NT2/D1 (cell line): ENCODE measurements around the gene TMEM119.
"Not testable (repeated sequence)": the region's sequence is repeated elsewhere in the genome, so short reads cannot be mapped to it uniquely, and the experiment has no call there.

Source experiments
- DNase-seq: peaks from one replicate; pipeline ENCODE4 v3.0.0-alpha.2; 2011; ENCODE audit warnings: low read depth, low spot score
- H3K27me3 ChIP-seq: 2 replicates; pipeline ENCODE4 v1.6.0; 2011; ENCODE audit warnings: mild to moderate bottlenecking; ENCODE audit not compliant: insufficient read length, insufficient read depth
- H3K36me3 ChIP-seq: 2 replicates; pipeline ENCODE4 v1.6.1; 2011; ENCODE audit warnings: mild to moderate bottlenecking, low read length, mixed read lengths; ENCODE audit not compliant: insufficient read depth, insufficient read length
- H3K4me1 ChIP-seq: 2 replicates; pipeline ENCODE4 v1.5.1; 2011; ENCODE audit not compliant: insufficient read depth, insufficient read length
- H3K4me3 ChIP-seq: 2 replicates; pipeline ENCODE4 v1.5.1; 2011; ENCODE audit warnings: low read depth; ENCODE audit not compliant: insufficient read length
- H3K9ac ChIP-seq: 2 replicates; pipeline ENCODE4 v1.6.0; 2011; ENCODE audit warnings: low read depth; ENCODE audit not compliant: insufficient read length
- H3K9me3 ChIP-seq: 2 replicates; pipeline ENCODE4 v1.5.1; 2011; ENCODE audit warnings: mild to moderate bottlenecking, low read length; ENCODE audit not compliant: insufficient read depth
- SUZ12 ChIP-seq: IDR thresholded peaks from 2 replicates; pipeline ENCODE4 v1.6.1; 2011; ENCODE audit not compliant: insufficient read length, insufficient read depth; ENCODE audit errors: extremely low read depth
- YY1 ChIP-seq: IDR thresholded peaks from 2 replicates; pipeline ENCODE4 v1.6.1; 2011; ENCODE audit not compliant: insufficient read length, insufficient read depth
- ZNF274 ChIP-seq: IDR thresholded peaks from 2 replicates; pipeline ENCODE4 v1.6.1; 2011; ENCODE audit warnings: mild to moderate bottlenecking, low read depth, low read length

The TMEM119 gene

DNA sequence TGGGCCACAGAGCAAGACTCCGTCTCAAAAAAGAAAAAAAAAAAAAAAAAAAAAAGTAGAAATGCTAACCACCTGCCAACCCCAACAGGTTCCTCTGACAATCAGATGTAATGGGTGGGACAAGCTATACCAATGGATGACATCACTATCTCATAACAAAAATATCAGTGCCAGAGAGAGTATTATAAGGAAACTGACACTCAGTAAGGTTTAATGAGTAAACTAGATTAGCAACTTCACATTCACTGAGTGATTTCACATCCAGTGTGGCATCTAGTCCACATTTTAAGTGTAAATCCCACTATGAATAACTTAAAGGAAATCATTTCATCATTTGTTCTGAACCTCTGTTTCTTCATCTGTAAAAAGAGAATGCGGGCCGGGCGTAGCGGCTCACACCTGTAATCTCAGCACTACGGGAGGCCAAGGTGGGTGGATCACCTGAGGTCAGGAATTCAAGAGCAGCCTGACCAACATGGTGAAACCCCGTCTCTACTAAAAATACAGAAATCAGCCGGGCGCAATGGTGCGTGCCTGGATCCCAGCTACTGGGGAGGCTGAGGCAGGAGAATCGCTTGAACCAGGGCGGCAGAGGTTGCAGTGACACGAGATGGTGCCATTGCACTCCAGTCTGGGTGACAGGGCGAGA is 38.8 kb downstream of the TMEM119 start:
- Histone ChIP-seq H3K9ac (no peak overlapping the region), H3K36me3 (peaks cover 53% of the 10 kb centered on the region), H3K9me3 (no peaks in the 10 kb centered on the region), H3K27me3 (no peaks in the 10 kb centered on the region), H3K4me1 (peaks cover 5% of the 10 kb centered on the region), H3K4me3 (no peak overlapping the region)
- no peak for DNase-seq
- TF ChIP-seq YY1: no peak
- no peak for TF ChIP-seq SUZ12
- TF ChIP-seq ZNF274: no peak

- H3K36me3 ChIP-seq: peaks cover 54% of the 10 kb centered on the region
- H3K4me3 ChIP-seq, DNase-seq, H3K27me3 ChIP-seq, H3K9me3 ChIP-seq, H3K9ac ChIP-seq, H3K4me1 ChIP-seq: not testable (repeated sequence)
These were observed 42.5 kb downstream of the TMEM119 start for GRCh38 chr12:108555383-108555782.

DNA sequence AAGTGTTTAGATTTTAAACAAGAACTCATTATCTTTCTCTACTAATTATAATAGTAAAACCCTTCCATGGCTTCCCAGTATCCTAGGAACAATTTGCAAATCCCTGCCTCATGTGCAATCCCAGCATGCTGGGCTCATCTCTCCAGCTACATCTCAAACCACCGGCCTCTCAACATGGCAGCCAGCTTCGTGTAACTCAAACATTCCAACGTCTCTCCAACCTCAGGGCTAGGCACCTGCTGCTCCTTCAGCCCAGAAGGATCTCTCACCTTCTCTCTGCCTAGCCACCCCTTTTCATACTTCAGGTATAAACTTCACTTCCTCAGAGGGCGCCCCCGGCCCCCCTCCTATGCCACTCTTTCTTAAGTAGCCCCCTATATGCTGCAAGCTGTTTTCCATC is 44.1 kb downstream of the TMEM119 start:
- no peak for DNase-seq
- H3K4me1 ChIP-seq: peaks cover 5% of the 10 kb centered on the region
- no peaks in the 10 kb centered on the region for H3K27me3 ChIP-seq
- H3K9ac ChIP-seq: no peak overlapping the region
- H3K9me3 ChIP-seq: no peaks in the 10 kb centered on the region
- H3K36me3 ChIP-seq: peaks cover 46% of the 10 kb centered on the region
- no peak overlapping the region for H3K4me3 ChIP-seq
- TF ChIP-seq YY1 (no peak), ZNF274 (no peak), SUZ12 (no peak)

DNA sequence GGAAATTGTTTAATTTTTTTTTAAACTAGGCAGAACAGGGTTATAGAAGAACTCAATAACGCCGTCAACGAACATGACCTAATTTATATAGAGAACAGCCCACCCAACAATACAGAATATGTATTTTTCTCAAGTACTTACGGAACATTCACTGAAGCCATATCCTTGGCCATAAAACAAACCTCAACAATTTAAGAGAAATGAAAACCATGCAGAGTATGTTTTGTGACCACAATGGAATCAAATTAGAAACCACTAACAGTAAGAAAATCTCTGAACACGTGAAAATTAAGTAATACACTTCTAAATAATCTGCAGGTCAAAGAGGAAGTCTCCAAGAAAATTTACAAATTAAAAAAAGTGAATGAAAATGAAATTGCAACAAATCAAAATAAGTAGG is 46.3 kb downstream of the TMEM119 start:
- DNase-seq: no peak
- H3K4me1 ChIP-seq: no peaks in the 10 kb centered on the region
- no peak overlapping the region for H3K4me3 ChIP-seq
- H3K36me3 ChIP-seq: peaks cover 49% of the 10 kb centered on the region
- no peak overlapping the region for H3K9ac ChIP-seq
- H3K9me3 ChIP-seq: no peaks in the 10 kb centered on the region
- no peaks in the 10 kb centered on the region for H3K27me3 ChIP-seq
- no peak for TF ChIP-seq SUZ12
- no peak for TF ChIP-seq YY1
- TF ChIP-seq ZNF274: no peak

DNA sequence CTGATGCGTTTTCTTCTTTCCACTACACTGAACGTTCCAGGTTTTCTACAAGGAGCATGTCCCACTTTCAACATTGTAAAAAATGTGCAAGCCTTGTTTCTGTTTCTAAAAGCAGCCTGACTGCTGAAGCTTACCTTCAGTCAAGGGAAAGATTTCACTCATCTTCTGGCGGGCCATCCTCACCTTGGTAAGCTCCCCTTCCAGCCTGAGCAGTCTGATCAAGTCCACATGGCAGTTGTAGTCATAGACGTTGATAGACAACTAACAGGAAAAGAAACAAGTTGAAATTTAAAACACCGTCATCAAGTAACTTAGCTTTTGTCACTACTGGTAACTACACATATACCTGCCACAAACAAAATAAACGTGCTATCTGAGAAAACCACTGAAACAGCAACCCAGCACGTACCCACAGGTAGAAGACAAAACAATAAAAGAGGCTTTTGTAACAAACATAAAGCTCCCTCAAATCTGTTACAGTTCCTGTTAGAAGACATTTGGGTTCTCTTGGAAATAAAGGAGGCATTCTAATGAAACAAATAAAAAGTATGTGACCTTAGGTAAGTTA is 48.8 kb downstream of the TMEM119 start:
- peaks cover 59% of the 10 kb centered on the region for H3K36me3 ChIP-seq
- no peaks in the 10 kb centered on the region for H3K9me3 ChIP-seq
- TF ChIP-seq SUZ12 (no peak), YY1 (no peak), ZNF274 (no peak)
- H3K4me3 ChIP-seq: no peak overlapping the region
- no peak for DNase-seq
- H3K9ac ChIP-seq: no peak overlapping the region
- no peaks in the 10 kb centered on the region for H3K4me1 ChIP-seq
- H3K27me3 ChIP-seq: no peaks in the 10 kb centered on the region

DNA sequence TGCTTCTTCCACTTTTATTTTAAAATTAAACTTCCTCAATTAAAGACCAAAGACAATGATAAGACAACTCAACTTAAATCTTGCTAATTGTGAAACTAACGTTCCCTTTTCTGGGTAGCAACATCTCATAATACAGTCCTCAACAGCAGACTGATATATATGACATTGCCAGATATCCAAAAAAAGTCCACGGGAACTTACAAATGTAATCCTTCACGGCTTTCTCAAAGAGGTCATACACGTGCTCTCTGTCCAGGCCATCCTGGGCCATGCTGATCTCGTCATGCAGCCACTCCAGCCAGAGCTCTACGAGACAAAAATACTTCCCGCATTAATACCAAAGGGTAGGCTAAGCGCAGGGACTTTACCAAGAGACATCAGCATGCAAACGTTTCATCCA is 50.2 kb downstream of the TMEM119 start:
- no peaks in the 10 kb centered on the region for H3K9me3 ChIP-seq
- no peak for DNase-seq
- peaks cover 67% of the 10 kb centered on the region for H3K36me3 ChIP-seq
- H3K4me3 ChIP-seq: no peak overlapping the region
- no peaks in the 10 kb centered on the region for H3K27me3 ChIP-seq
- H3K9ac ChIP-seq: no peak overlapping the region
- no peak for TF ChIP-seq SUZ12
- TF ChIP-seq ZNF274: no peak
- no peak for TF ChIP-seq YY1
- no peaks in the 10 kb centered on the region for H3K4me1 ChIP-seq

DNA sequence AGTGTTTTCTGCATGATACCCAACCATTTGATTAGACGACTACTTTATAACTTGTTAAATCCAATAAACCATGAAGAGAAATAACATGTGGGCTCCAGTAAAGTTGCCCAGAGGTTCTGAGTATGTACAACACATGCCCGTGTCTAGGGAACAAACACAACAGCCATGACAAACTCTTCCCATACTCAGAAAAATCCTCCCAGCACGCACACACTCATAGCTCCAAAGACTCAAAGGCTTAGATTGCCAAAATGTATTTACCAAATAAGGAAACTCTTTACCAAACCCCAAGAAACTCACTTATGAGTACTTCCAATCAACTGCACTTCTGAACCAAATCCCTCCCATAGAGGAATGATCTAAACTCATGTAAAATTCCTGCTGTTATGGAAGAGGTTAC is 54.2 kb downstream of the TMEM119 start:
- no peaks in the 10 kb centered on the region for H3K4me1 ChIP-seq
- TF ChIP-seq YY1 (no peak), SUZ12 (no peak), ZNF274 (no peak)
- H3K9ac ChIP-seq: no peak overlapping the region
- H3K36me3 ChIP-seq: peaks cover 87% of the 10 kb centered on the region
- no peaks in the 10 kb centered on the region for H3K9me3 ChIP-seq
- H3K27me3 ChIP-seq: no peaks in the 10 kb centered on the region
- DNase-seq: no peak
- H3K4me3 ChIP-seq: no peak overlapping the region

GRCh38 chr12:108542320-108542719 is 55.6 kb downstream of the TMEM119 start:
- no peak for DNase-seq
- no peaks in the 10 kb centered on the region for H3K9me3 ChIP-seq
- no peak overlapping the region for H3K9ac ChIP-seq
- no peaks in the 10 kb centered on the region for H3K27me3 ChIP-seq
- H3K4me1 ChIP-seq: no peaks in the 10 kb centered on the region
- H3K4me3 ChIP-seq: no peak overlapping the region
- peaks cover 87% of the 10 kb centered on the region for H3K36me3 ChIP-seq
- TF ChIP-seq ZNF274: no peak
- TF ChIP-seq YY1: no peak
- no peak for TF ChIP-seq SUZ12
